IPS-18a (cell line): ENCODE data around the gene BYSL.
A peak's percentile ranks its signal among the peaks of the same experiment; 100 is the strongest.
"Not testable (repeated sequence)": the region's sequence is repeated elsewhere in the genome, so short reads cannot be mapped to it uniquely, and the experiment has no call there.

Source experiments
- H3K27ac ChIP-seq: one replicate; pipeline ENCODE4 v1.5.1; 2013; ENCODE audit warnings: low read length
- H3K27me3 ChIP-seq: one replicate; pipeline ENCODE4 v1.6.1; 2013; ENCODE audit warnings: mild to moderate bottlenecking, low read length; ENCODE audit not compliant: control insufficient read depth, insufficient read depth
- H3K36me3 ChIP-seq: one replicate; pipeline ENCODE4 v1.6.1; 2013; ENCODE audit warnings: low read depth, low read length; ENCODE audit not compliant: control insufficient read depth
- H3K4me1 ChIP-seq: one replicate; pipeline ENCODE4 v1.6.1; 2013; ENCODE audit warnings: low read depth, low read length; ENCODE audit not compliant: control insufficient read depth
- H3K4me3 ChIP-seq: one replicate; pipeline ENCODE4 v1.5.1; 2013; ENCODE audit warnings: low read length
- H3K9ac ChIP-seq: one replicate; pipeline ENCODE4 v1.6.1; 2013; ENCODE audit warnings: mild to moderate bottlenecking, low read length, moderate library complexity
- H3K9me3 ChIP-seq: one replicate; pipeline ENCODE4 v1.6.1; 2013; ENCODE audit warnings: low read depth, low read length; ENCODE audit not compliant: control insufficient read depth

The BYSL gene

DNA sequence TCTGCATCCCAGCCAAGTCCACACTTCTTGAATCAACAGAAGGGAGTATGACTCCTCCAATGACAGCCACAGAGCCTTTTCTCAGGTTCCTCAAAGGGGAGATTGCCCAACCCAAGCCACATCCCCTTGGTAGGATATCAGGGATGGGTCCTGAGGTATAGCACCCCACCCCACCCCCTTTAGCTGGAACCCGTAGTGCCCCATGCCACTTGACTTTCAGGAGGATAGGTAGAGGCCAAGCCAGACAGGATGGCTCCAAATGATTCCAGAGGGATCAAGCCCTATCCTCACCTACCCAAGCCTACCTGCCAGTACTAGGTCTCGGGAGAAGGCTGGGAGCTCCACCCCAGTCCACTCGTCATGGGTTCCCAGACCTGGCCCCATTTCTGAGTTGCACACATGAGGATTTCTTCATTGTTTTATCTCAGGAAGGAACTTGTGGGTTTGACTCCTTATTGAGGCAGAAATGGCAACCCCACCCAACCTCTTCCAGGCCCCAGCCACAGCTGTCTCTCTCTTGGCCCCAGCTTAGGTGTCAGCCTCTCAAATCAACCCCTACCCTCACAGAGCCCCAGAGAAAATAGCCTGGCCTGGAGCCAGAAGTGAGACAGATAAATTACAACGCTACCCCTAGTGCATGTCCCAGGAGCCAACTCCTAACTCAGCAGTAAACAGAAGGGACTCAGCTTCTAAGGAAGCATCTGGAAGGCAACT, 16.7 kb downstream of the BYSL start:
- no peak overlapping the region for H3K27ac ChIP-seq
- H3K4me3 ChIP-seq, result no peak overlapping the region
- no peak overlapping the region for H3K9ac ChIP-seq

DNA sequence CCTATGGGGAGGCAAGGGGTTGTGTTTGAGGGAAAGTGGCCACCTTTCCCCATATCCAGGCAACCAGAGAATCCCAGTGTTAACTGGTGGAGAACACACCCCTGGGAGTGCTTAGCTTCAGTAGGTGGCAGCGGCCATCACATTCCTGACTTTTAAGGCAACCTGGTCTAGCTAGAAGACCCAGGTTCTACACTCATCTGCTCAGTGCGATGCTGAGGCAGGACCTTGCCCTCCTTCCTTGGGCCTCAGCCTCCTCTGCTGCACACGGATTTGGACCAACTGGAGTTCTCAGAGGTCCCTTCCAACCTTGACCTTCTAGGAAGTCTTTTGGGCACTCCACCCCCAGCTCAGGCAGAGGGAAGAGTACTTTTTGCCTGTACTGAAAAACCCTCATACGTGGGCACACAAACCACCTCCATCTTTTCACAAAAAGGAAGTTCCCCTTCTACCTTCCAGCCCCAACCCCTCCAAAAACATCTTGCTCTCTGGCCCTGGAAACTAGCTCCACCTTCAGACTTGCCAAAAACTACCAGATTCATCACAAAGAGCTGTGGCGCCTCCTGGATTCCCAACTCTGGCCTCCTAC, 17.4 kb downstream of the BYSL start:
- H3K9me3 ChIP-seq, result no peaks in the 10 kb centered on the region
- peaks cover 15% of the 10 kb centered on the region for H3K36me3 ChIP-seq
- H3K9ac ChIP-seq, result no peak overlapping the region
- H3K27me3 ChIP-seq, result peaks cover 6% of the 10 kb centered on the region
- H3K4me1 ChIP-seq, result peaks cover 31% of the 10 kb centered on the region
- peak overlapping the region; percentile 53 for H3K4me3 ChIP-seq
- no peak overlapping the region for H3K27ac ChIP-seq

More for the DNA sequence above, 16.7 kb downstream of the BYSL start:
- Histone ChIP-seq H3K4me1 (peaks cover 31% of the 10 kb centered on the region), H3K9me3 (no peaks in the 10 kb centered on the region), H3K36me3 (peaks cover 21% of the 10 kb centered on the region), H3K27me3 (peaks cover 6% of the 10 kb centered on the region)

DNA sequence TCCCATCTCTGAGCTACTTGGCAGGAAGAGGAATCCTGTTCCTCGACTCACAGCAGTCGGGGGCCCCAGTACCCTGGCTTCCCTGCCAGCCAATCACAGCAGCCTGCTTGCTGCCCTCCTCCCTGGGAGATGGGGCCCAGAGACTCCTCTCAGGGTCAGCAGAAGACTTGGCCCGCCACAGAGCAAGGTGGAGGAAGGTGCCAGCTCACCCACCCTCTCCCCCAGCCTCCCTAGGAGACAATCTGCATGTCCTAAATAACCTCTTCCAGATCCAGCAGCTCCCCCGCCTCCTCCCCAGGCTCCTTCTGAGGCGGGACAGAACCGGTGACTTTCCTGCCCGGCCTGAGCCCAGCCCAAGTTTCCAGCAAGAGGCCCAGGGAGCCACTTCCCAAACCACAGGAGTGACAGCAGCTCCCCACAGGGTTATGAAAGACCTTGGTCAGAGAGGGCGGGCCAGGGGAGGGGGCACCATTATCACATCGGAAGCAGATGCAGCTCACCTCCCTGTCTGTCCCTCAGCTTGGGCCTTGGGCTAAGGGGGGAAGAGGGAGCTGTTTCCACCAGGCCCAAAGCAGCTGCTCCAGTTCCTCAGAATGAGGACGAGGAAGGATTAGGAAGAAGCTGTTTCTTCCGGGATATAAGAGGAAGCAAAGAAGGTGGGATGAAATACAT, 18.0 kb downstream of the BYSL start:
- peak overlapping the region; percentile 53 for H3K4me3 ChIP-seq

DNA sequence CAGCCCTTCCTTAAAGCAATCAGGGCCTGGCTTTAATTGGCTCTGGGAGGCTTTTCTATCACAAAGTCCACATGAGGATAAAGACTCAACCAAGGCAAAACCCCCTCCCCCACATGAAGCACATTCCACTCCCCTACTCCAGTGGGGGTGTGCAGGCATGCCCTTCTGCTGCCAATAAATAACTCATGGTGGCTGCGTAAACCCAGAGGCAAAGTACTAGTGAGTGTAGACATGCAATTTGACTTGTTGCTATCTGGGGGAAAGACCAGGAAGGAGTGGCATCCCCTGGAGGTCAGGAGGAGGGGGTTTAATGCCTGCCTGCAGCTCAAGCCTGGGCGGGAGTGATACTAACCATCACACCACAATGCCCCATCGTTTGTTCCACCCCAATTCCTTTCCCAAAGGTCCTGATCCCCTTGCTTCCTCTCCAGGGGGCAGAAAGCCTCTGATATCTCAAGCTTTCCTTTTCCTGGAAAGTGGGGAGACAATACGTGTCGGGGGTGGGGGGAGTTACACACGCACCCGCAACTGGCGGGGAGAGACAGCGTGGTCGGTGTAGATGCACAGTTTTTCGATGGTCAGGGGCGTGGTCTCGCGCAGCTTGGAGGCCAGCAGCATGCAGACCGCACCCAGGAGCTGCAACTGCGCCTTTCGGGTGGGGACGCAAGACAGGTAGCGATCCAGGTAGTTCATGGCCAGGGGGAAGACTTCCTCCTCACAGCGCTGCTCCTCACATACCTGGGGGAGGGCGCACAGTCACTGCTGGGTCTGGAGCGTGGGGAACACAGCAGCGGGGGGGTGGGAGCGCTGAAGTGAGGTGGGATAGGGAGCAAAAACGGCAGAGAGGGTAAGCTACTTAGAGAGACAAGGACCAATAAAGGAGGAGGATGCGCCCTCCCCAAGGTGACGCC, 18.8 kb downstream of the BYSL start:
- H3K9me3 ChIP-seq, result no peaks in the 10 kb centered on the region
- no peak overlapping the region for H3K9ac ChIP-seq
- peaks cover 6% of the 10 kb centered on the region for H3K27me3 ChIP-seq
- peaks cover 3% of the 10 kb centered on the region for H3K36me3 ChIP-seq
- peak overlapping the region; percentile 53 for H3K4me3 ChIP-seq
- H3K4me1 ChIP-seq, result peaks cover 31% of the 10 kb centered on the region
- H3K27ac ChIP-seq, result no peak overlapping the region

More for the DNA sequence above, 18.0 kb downstream of the BYSL start:
- H3K27me3 ChIP-seq, result peaks cover 6% of the 10 kb centered on the region
- H3K36me3 ChIP-seq, result peaks cover 11% of the 10 kb centered on the region
- peaks cover 31% of the 10 kb centered on the region for H3K4me1 ChIP-seq
- no peaks in the 10 kb centered on the region for H3K9me3 ChIP-seq
- H3K27ac ChIP-seq, result no peak overlapping the region
- H3K9ac ChIP-seq, result no peak overlapping the region

DNA sequence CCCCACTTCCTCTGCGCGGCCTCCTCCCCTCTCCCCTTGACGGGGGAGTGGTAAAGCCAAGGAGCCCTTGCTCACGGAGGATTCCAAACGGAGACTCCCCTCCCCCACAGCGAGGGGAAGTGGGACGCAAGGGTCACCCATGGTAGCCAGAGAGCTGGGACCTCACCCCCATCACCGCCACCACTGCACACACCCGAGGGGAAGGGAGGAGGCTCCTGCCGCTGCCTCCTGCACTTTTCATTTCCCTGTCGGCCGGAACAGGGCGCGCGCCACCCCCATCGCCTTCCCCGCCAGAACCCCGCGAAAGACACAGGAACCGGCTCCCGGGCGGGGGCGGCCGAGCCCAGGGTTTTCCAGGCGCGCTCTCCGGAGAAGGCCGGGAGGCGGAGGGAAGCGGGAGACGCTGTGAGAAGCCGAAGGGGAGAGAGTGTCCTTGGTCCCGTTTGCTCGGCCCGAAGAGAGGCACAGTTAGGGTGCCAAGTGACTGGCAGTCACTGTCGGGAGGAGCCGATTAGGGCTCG, 19.5 kb downstream of the BYSL start:
- Histone ChIP-seq H3K27me3 (peaks cover 6% of the 10 kb centered on the region), H3K27ac (no peak overlapping the region), H3K4me3 (peak overlapping the region; percentile 53), H3K4me1 (peaks cover 31% of the 10 kb centered on the region), H3K9me3 (no peaks in the 10 kb centered on the region), H3K36me3 (no peaks in the 10 kb centered on the region), H3K9ac (peak overlapping the region; percentile 28)

DNA sequence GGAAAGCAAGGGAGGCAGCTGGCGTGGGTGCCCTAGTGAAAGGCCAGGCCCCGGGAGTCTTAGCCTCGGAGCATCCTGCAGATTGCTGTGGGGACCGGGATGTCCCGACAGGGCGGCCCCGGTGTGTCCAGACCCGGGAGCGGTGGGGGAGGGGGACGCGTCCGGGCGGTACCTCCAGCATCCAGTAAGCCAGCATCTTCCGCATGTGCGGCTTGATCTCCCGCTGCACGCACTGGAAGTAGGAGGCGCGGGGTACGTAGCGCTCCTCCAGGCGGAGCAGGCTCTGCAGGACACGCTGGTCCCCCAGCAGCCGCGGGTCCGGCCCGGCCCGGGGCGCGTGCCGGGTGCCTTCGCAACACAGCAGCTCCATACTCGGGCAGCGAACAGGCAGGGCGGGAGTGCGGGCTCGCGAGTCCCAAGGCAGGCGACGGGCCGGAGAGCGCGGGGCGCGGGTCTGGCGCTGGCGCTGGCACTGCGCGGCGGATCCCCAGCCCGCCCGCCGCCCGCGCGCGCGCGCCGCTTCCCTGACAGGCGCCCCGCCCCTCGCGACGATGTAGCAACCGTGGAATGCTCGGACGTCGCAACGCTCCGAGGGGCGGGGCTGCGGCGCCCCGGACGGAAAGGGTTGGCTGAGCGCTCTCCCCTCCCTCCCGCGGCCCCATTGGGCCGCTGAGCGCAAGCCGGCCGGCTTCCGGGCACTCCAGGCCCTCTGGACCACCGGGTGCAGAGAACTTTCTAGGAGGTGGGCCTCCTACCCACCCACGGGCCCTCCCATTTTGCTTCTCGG, 20.2 kb downstream of the BYSL start, which contains the start of gene CCND3:
CCND3 (minus strand) TSS at position 529 of the 787 bp plus-strand sequence; CDS start at position 370, 159 bp downstream.
- Histone ChIP-seq H3K9ac (peak within 1 kb of the TSS; percentile 28), H3K4me1 (peaks cover 28% of the 10 kb centered on the region), H3K27ac (no peak within 1 kb of the TSS), H3K9me3 (no peaks in the 10 kb centered on the region), H3K4me3 (peak within 1 kb of the TSS; percentile 53), H3K27me3 (peaks cover 6% of the 10 kb centered on the region), H3K36me3 (no peaks in the 10 kb centered on the region)

DNA sequence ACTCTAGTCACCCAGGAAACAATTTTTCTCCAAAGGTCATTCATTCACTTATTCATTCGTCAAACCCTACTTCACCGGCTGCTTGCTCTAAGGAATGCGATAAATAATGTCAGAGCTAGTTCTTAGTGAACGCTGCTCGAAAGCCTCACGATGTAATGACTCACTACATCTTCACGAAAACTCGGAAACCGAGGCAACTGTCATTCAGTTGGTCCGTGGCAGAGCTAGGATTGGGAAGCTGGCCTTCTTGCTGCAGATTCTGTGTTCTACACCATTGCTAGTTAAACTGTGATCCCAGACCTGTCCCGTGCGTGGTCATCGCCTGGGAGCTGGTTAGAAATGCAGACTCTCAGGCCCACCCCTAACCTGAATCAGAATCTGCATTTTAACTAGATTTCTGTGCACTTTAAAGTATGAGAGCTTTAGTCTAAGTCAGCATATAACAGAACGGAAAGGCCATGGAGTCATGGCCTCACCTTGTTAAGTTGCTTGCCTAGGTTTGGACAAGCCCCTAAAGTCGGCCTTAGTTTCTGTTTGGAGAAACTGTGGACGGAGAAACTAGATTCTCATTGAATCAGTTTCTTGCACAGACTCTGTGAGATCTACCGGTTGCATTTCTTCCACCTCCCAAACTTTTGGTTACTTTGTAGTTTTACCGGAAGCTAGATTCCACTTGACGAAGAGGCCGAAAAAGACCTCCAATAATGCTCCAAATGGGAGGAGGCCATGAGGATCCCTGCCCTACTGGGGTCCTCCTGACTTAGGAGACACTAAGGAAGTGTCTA, 21.0 kb downstream of the BYSL start:
- H3K9ac ChIP-seq, result no peak overlapping the region
- peaks cover 28% of the 10 kb centered on the region for H3K4me1 ChIP-seq
- H3K36me3 ChIP-seq, result no peaks in the 10 kb centered on the region
- peaks cover 6% of the 10 kb centered on the region for H3K27me3 ChIP-seq
- H3K9me3 ChIP-seq, result no peaks in the 10 kb centered on the region
- no peak overlapping the region for H3K27ac ChIP-seq
- H3K4me3 ChIP-seq, result peak overlapping the region; percentile 53

DNA sequence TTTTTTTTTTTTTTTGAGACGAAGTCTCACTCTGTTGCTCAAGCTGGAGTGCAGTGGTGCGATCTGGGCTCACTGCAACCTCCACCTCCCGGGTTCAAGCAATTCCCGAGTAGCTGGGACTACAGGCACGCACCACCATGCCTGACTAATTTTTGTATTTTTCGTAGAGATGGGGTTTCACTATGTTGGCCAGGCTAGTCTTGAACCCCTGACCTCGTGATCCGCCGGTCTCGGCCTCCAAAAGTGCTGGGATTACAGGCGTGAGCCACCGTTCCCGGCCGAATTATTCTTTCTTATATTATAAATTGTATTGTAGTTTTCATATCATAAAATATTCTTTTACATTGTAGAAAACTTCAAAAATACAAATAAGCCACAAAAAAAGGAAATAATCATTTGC, 21.6 kb downstream of the BYSL start:
- H3K27me3 ChIP-seq, H3K4me3 ChIP-seq, H3K27ac ChIP-seq, H3K36me3 ChIP-seq, H3K9me3 ChIP-seq, H3K9ac ChIP-seq: not testable (repeated sequence)
- H3K4me1 ChIP-seq, result peaks cover 28% of the 10 kb centered on the region

DNA sequence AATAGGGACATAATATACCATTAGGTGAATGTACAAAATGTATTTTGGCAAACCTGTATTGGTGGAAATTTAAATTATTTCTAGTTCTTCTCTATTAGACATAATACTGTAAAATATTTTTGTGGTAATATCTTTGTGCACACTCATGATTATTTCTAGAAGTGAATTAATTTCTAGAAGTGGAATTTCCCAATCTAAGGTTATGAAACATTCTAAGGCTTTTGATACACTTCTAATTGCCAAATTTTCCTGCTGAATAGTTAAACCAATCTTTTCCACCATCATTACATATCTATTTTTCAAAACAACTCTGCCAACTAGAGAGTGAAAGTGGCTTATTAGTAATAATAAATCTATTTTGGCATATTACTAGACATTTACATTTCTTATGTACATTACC, 22.2 kb downstream of the BYSL start:
- H3K9ac ChIP-seq, result no peak overlapping the region
- no peak overlapping the region for H3K4me3 ChIP-seq
- H3K27ac ChIP-seq, result no peak overlapping the region
- peaks cover 25% of the 10 kb centered on the region for H3K4me1 ChIP-seq
- no peaks in the 10 kb centered on the region for H3K36me3 ChIP-seq
- no peaks in the 10 kb centered on the region for H3K9me3 ChIP-seq
- H3K27me3 ChIP-seq, result peaks cover 6% of the 10 kb centered on the region
